HG02763 (cell line): ENCODE results near the gene TBC1D17.
"Not testable (repeated sequence)": the region's sequence is repeated elsewhere in the genome, so short reads cannot be mapped to it uniquely, and the experiment has no call there.

ENCODE experiments used
- ATAC-seq: cut with Tn5 transposase; IDR thresholded peaks from one replicate; pipeline ENCODE4 v1.9.1; 2021; ENCODE audit warnings: mild to moderate bottlenecking, moderate library complexity; ENCODE audit not compliant: unreplicated experiment

Gene TBC1D17

GRCh38 chr19:49916839-49917733 lies 39.6 kb downstream of the TBC1D17 start:
- no peak for ATAC-seq

- no peak for ATAC-seq
Observed at GRCh38 chr19:49918089-49918488, 40.6 kb downstream of the TBC1D17 start.

DNA sequence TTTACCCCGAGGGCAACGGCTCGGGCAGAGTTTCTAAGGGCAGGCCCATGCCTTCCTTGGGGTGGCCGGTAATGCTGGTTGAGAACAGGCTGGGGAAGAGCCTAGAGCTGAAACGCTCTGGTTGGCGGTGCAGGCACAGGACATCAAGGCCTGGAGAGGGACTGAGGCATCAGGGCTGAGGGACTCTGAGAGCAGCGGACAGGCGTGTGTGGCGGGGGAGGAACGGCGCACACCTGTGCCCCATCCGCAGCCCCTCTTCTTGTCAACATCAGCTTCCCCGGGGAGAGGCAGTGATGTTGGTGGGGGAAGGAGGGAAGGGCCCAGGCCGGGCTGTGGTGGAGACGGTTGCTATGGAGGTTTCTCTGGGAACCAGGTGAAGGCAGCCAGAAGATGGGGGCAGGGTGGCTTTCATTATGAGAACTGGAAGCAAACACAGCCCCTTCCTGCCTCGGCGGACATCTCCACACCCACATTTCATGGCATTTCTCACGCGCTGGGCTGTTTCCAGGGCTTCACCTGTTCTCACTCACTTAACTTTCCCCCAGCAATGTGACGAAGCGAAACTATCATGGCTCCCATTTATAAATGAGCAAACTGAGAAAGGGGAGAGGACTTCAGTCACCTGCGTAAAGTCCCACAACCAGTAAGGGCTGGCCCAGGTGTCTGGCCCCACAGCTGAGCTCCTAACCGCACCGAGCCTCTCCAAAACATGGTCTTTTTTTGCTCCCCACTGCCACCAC lies 43.3 kb downstream of the TBC1D17 start:
- ATAC-seq, result no peak

GRCh38 chr19:49921871-49922795 lies 44.6 kb downstream of the TBC1D17 start:
- ATAC-seq, result no peak

DNA sequence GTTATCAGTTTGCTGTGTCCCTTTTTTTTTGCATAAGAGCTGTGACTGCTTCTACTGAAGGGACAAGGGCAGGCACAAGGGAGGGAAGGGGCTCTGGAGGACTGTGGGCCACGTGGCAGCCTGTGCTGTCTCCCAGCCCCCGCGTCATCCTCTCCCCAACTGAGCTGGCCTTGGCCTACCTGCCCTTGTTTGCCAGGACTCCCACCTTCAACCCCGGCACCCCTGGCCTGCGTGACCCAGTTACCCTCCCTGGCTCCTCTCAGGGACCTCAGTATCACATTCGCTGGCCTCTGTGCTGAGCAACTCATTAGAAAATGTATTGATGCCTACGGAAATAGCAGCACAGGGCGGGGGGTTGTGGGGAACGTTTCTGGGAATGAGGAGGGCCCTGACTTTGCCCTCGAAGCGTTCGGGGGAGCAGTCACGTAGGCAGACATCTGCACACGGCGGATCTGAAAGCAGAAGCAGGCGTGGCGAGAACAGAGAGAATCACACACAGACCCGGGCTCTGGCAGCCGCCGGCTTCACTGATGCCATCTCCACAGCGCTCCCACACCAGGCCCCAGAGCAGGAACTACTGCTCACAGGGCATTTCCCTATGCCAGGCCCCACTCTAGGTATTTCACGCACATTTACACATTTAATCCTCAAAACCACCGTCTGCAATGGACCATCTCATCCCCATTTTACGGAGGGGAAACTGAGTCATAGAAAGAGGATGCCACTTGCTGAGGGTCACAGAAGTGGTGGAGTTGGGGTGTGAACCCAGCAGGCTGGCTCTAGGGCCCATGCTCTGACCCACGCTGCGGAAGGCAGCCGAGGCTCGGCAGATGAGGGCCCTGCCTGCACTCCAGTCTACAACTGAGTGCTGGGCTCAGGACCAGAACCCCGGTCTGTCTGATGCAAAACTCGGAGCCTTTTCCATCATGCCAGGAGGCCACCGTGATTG lies 45.8 kb downstream of the TBC1D17 start:
- ATAC-seq, result no peak

DNA sequence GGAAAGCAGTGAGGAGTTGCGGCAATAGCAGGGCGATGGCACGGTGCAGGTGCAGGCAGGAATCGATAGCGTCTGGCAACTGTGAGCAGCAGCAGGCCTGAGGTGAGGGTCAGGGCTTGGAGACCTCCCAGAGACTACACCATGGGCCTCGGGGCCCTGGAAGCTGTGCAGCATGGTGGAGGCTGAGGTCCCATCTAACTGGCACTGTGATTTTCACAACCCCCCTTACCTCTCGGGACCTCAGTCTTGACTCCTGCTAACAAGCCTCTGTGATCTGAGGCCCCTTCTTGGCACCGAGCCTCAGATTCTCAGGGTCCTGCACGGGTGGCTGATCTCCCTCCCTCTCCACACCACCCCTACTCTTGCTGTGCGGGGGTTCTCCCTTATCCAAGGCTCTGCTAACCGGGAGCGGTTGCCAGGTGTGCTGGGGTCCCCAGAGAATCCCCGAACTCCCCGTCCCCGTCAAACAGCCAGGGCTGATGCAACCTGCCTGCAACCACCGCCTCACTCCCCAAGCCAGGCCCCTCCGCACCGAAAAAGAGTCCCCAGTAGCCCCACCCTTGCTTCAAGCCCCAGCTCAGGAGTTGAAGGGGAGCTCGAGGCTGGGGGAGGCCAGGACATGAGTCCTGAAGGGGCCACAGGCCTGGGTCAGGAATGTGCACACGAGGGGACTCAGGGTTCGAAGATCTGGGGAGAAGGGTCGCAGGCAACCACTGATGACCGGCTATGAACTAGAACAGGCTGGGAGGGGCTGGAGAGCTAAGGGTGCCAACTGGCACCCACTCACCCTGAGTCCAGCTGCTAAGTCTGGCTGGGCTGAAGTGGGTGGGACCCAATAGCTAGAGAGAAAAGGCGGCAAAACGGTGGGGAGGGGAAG lies 46.7 kb downstream of the TBC1D17 start:
- ATAC-seq, result no peak

GRCh38 chr19:49924881-49925210 lies 47.3 kb downstream of the TBC1D17 start:
- ATAC-seq, result not testable (repeated sequence)

DNA sequence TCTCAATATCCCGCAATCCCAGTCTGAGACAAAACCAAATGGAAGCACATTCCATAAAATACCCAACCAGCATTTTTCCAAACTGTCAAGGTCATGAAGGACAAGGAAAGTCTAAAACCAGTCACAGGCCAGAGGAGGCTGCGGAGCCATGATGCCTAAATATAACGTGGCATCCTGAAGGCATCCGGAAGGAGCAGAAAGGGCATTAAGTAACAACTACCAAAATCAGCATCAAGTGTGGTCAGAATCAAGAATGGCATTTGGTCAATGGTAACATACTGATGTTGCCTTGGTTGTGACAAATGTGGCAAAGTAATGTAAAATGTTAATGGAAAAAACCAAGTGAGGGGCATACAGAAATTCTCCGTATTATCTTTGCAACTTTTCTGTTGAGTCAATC lies 48.0 kb downstream of the TBC1D17 start:
- ATAC-seq, result no peak

DNA sequence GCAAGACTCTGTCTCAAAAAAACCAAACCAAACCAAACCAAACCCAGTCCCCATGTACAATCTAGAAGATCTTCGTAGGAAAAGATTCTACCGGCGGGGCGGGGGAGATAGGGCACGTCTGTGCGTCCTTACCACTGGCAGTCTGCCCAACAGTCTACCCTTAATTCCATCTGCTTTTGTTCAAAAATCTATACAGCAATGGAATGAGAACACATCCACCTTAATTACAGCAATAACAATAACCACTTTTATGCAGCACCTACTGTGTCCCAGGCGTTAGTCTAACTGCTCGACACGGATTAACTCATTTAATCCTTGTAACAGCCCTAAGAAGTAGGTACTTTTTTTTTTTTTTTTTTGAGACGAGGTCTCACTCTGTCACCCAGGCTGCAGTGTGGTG lies 49.0 kb downstream of the TBC1D17 start:
- ATAC-seq, result no peak

DNA sequence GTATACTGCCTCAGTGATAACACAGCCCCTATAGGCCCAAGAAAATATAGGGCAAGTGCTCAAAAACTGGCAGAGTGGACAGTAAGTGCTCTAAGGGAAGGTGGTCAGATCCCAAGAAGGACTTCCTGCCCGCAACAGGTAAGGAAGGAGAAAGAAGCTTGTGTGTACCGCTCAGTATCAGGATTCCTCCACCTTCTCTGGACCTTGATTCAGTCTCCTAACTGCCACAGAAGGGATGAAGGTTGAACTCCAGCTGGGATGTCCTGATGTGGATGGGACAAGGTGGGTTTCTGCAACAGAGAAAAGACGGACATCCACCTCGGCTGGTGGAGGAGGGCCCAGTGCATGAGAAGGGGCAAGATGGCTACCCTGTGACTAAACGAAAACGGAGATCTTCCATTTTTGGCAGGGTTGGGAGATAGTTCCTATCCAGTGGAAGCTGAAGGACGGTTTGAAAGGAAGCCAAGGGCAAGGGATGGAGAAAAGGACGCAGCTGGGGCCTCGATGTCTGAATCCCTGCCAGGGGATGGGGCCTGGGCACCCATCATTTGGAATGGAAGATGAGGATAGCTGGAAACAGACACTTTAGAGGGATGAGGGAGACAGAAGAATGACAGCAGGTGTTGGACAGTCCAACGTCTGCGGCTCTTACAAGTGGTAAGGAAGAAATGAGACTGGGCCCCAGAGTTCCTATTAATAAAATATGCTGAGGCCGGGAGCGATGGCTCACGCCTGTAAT lies 50.2 kb downstream of the TBC1D17 start:
- no peak for ATAC-seq

GRCh38 chr19:49929121-49929610 lies 51.7 kb downstream of the TBC1D17 start, which contains the start of the genes ATF5 and NUP62:
Gene ATF5, plus strand, starts transcription at chr19:49929205. Its CDS starts 1,646 bp downstream, at chr19:49930851.
Gene NUP62, minus strand, starts transcription at chr19:49929504. Its CDS starts 19,697 bp downstream, at chr19:49909807.
- ATAC-seq, result peak; percentile 49

DNA sequence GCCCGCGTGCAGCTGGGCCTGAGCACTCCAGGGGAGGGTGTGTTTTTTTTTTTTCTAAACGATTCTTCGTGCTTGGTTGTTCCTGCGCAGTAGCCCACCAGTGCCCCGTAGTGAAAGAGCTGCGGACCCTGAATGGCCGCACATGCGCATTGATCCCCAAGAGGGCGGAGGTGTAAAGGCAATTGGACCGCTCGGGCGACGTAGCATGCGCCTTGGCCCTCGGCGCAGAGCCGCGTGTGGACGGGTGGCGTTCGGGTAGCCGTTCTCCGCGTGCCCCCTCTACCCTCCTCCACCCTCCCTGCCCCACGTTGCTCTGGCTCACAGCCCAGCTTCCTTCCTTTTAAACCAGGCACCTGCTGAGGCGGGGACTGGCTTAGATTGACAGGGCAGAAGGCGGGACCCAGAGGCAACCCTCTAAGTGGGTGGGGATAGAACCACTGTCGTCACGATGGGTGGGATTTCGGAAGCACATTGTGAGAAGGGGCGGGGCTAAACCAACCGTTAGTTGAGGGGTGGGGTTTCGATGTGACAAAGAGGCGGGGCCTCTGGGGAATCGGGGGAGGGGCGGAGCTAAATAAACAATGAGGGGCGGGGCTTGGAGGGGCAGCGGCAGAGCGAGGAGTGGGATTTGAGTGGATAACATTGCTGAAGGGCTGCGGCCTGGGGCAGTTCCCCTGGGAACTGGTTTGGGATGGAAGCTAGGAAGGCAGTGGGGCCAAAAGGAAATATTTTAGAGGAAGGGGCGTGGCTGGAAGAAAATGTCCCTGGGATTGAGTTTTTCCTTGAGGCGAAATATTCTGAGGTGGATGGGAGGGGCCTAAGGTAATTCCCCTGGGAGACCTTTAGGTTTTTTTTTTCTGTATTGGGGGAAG lies 52.3 kb downstream of the TBC1D17 start:
- ATAC-seq, result peak; percentile 56

DNA sequence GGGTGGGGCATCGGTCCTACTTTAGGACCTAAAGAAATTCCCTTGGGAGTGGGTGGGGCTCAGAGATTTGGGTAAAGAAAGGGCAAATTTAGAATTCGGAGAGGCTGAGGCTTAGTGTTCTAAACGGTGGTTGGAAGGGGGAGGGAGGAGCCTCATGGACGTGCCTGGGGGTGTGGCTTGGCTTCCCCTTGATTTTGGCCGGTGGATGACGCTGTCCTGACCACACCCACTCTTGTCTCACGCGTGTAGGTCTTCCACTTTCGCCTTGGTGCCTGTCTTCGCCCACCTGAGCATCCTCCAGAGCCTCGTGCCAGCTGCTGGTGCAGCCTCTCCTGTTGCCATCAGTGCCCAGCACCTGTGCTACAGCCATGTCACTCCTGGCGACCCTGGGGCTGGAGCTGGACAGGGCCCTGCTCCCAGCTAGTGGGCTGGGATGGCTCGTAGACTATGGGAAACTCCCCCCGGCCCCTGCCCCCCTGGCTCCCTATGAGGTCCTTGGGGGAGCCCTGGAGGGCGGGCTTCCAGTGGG lies 53.0 kb downstream of the TBC1D17 start:
- no peak for ATAC-seq

DNA sequence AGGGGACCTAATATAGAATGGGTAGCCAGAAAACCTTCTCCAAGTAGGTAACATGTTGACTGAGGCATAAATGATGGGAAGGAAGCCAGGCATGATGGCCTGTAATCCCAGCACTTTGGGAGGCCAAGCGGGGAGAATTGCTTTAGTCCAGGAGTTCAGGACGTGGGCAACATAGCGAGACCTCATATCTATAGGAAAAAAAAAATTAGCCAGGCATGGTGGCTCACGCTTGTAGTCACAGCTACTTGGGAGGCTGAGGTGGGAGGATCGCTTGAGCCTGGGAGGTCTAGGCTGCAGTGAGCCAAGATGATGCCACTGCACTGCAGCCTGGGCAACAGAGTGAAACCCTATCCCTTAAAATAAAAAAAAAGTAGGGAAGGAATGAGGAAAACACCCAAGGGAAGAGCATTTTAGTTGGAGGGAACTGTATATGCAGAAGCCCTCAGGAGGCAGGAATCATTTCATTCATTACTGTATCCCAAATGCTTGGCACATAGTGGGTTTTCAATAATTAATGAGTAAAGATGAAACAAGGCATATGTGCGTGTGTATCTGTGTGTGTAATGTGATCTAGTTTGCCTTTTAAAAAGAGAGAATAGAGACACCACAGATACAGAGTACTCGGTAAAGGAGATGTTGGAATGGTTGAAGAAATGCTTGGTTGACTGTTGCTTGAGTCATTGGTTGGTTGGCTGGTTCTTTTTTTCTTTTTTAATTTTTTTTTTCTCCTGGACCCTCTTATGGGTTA lies 54.0 kb downstream of the TBC1D17 start:
- ATAC-seq, result no peak

DNA sequence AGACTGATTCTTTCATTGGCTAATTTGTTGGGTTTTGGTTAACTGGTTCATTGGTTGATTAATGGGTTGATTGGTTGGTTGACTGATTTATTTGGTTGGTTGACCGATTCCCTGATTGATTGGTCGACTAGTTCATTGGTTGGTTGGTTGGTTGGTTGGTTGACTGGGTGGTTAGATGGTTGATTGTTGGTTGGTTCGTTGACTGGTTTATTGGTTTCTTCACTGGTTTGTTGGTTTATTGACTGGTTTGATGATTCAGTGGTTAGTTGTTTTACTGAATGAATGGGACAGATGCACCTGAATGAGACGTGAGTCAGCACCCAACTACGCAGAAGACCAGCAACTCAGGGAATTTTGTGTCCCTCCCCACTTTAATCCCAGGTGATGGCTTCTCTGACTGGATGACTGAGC lies 54.5 kb downstream of the TBC1D17 start:
- no peak for ATAC-seq

DNA sequence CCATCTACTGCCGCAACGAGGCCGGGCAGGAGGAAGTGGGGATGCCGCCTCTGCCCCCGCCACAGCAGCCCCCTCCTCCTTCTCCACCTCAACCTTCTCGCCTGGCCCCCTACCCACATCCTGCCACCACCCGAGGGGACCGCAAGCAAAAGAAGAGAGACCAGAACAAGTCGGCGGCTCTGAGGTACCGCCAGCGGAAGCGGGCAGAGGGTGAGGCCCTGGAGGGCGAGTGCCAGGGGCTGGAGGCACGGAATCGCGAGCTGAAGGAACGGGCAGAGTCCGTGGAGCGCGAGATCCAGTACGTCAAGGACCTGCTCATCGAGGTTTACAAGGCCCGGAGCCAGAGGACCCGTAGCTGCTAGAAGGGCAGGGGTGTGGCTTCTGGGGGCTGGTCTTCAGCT lies 55.2 kb downstream of the TBC1D17 start:
- ATAC-seq, result no peak
